ENCODE data around the gene JPT1.
"Not testable (repeated sequence)": the region's sequence is repeated elsewhere in the genome, so short reads cannot be mapped to it uniquely, and the experiment has no call there.

Gene JPT1

DNA sequence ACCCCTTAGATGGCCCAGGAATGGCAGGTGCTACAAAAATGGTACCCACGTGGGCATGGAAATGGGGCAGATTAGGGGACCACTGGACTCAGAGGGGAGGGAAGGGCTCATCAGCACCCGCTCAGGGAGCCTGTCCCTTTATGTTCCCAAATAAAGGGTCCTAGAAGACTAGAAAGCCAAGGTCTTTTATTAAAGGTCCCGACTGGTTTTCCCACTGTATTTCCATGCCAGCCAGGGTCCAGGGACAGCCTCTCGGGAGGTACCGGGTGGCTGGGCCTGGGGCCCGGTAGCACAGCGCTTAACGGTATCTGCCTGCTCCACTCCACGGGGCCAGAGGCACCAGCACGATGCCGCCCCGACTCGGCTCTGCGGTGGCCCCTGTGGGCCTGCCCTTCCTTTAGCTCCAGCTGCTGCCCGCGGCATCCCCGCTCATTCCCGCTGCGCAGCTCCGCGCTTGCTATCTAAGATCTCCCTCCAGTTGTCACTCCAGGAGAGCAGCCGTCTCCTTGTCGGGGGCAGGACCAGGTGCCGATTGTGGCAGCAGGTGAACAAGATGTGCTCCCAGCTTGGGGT, 24.2 kb downstream of the JPT1 start:
- no peak for TF ChIP-seq GATA1 (IDR thresholded peaks at IDR 0.05; ENCODE audit: low read depth, low read length)
- no peak for TF ChIP-seq POLR2A (IDR thresholded peaks at IDR 0.05; ENCODE audit: low read length)
- no peak for DNase-seq

DNA sequence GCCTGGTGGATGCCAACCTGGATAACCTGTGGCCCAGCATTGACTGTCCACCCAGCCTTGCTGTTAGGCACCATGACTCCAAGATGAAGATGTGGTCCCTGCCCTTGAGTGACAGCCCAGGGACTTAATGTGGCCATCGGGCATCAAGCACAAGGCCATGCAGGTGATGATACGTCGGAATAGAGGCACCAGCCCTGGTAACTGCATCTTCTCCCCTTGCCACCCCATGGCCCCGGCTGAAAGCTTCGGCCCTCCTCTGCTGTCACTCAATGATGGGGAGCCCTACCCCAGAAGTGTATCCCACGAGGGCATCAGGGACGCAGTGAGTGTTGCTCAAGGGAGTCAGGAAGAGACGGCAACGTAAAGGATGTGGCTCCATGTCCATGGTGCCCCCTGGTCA, 24.7 kb downstream of the JPT1 start:
- TF ChIP-seq POLR2A (IDR thresholded peaks at IDR 0.05; ENCODE audit: low read length) (no peak), GATA1 (IDR thresholded peaks at IDR 0.05; ENCODE audit: low read depth, low read length) (no peak)
- no peak for DNase-seq

DNA sequence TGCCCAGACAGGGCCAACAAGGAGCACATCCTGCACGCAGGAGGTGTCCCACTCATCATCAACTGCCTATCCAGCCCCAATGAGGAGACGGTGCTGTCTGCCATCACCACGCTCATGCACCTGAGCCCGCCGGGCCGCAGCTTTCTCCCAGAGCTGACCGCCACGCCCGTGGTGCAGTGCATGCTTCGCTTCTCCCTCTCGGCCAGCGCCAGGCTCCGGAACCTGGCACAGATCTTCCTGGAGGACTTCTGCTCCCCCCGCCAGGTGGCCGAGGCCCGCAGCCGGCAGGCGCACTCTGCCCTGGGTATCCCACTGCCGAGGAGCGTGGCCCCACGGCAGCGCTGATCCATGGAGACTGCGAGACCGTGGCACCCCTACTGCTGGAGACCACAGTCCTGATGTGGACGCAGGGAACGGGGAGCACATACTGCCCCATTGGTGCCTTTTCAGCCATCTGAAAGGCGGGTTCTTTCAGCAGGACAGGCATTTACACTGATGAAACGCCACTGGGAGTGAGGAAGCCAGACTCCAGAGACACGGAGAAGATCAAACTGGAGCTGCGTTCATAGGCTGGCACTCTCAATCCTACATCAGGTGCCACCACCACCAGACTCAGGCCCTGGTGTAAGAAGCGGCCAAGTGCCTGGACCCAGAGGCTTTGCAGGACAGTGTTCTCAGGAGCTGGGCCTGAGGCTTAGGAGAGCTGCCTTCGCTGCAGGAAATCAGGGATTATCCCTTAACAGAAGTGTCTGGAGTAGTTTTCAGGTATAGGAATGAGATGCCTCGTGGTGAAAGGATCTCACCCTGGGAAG, 25.4 kb downstream of the JPT1 start:
- TF ChIP-seq POLR2A (IDR thresholded peaks at IDR 0.05; ENCODE audit: low read length) (no peak), GATA1 (IDR thresholded peaks at IDR 0.05; ENCODE audit: low read depth, low read length) (no peak)
- DNase-seq, result no peak

DNA sequence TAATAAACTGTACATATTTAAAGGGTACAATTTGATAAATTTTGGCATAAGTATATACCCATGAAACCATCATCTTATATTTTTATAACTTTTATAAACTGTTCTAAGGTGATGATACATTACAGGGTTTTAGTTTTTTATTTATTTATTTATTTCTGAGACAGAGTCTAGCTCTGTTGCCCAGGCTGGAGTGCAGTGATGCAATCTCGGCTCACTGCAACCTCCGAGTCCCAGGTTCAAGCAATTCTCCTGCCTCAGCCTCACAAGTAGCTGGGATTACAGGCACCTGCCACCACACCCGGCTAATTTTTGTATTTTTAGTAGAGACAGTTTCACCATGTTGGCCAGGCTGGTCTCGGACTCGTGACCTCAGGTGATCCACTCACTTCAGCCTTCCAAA, 26.4 kb downstream of the JPT1 start:
- DNase-seq, result not testable (repeated sequence)

DNA sequence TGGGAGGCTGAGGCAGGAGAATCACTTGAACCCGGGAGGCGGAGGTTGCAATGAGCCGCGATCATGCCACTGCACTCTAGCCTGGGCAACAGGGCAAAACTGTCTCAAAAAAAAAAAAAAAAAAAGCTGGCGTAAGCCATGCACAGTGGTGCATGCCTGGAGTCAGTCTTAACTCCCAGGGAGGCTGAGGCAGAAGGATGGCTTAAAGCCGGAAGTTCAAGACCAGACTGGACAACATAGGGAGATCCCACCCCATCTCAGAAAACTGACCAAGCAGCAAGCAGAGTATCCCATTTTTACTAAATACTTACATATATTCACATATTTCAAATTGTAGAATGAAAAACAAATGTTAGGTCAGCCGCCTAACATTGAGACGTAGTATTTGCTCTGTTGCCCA, 27.4 kb downstream of the JPT1 start:
- DNase-seq, result no peak
- TF ChIP-seq GATA1 (IDR thresholded peaks at IDR 0.05; ENCODE audit: low read depth, low read length) (no peak), POLR2A (IDR thresholded peaks at IDR 0.05; ENCODE audit: low read length) (no peak)

DNA sequence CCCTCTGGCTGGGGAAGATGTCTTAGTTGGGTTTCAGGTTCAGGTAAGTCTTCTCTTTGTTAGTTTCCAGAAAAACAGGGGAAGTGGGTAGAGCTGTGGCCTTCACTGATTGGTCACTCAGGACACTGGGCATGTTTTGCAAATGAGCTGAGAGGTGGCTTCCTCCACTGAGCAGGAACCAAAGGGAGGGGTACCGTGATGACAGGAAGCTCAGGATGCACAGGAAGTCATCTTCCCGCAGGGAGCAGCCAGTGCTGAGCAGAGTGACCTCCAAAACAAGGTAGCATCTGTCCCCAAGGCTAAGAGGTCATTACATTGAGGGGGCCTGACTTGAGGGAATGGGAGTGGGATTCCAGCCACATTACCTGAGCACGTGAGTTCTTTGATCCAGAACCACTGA, 28.3 kb downstream of the JPT1 start:
- DNase-seq, result no peak

DNA sequence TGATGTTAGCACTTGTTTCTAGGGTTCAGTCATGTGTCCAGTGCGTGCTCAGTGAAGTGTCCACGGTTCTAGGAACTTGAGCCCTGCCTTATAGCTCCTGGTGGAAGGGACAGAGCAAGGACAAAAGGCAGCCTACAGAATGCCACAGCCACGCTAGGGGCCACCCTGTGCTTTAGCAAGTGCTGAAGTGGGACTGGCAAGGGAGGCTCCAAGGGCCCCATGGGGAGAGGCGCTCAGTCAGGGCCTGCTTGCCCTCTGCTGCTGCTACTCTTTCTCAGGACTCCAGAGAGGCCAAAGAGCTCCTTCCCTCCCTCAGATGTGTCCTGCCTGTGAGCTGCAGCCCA, 29.5 kb downstream of the JPT1 start:
- TF ChIP-seq GATA1 (IDR thresholded peaks at IDR 0.05; ENCODE audit: low read depth, low read length), result no peak
- TF ChIP-seq POLR2A (IDR thresholded peaks at IDR 0.05; ENCODE audit: low read length), result no peak
- DNase-seq, result peak in 1 of 2 experiments; percentile 45

More for the DNA sequence above, 28.3 kb downstream of the JPT1 start:
- TF ChIP-seq POLR2A (IDR thresholded peaks at IDR 0.05; ENCODE audit: low read length), result no peak
- TF ChIP-seq GATA1 (IDR thresholded peaks at IDR 0.05; ENCODE audit: low read depth, low read length), result no peak

DNA sequence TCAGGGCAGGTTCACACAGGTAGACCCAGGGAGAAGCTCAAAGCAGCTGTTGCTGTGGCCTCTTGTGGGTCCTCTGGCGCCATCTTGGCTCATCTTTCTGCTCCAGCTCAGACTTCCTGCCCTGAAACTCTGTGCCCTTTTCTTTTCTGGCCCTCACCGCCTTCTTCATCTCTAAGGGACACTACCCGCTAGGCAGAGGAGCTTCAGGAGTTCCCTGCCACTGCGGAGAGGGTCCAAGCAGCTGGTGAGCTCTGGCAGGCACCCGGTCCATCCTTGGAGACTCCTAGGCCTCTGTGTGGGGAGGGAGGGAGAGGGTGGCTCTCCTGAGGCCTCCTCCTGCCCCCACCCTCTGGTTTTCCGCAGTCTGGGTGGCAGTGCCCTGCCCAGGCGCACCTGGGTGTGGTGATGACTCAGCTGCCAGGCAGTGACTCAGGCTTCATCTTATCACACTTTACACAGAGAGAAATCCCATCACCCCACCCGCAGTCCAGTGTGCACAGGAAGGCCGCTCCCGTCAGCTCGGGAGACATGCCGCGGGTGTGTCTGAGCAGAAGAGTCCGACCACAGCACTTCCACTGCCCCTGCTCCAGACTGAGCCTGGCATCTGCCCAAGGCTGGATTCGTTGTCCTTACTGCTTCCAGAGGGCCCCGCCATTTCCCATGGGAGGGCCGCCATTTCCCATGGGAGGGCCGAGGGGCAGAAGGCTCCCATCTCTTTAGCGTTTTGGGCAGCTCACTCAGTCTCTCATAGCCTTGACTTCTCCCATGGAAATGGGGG, 30.1 kb downstream of the JPT1 start:
- peak; percentile 21 for TF ChIP-seq GATA1 (IDR thresholded peaks at IDR 0.05; ENCODE audit: low read depth, low read length)
- TF ChIP-seq POLR2A (IDR thresholded peaks at IDR 0.05; ENCODE audit: low read length), result peak; percentile 95
- DNase-seq, result peak; percentile 94 to 95

DNA sequence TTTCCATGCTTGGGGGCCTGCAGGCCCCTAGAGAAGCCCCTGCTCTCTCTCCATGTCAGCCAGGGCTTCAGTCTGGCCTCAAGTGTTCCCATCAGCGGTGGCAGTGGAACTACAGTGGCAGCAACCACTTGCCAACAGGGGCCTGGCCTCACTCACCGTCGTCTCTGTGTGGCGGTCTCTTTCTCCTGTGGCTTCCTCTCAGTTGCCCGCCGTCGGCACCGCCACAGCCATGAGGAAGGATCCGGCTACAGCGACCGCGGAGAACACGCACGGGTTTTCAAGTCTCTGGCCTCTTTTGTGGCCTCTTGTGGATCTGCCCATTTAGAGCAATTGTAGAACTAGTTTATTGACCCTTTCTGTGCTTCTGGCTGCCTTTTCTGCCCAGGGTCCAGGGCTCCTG, 36.0 kb downstream of the JPT1 start:
- TF ChIP-seq POLR2A (IDR thresholded peaks at IDR 0.05; ENCODE audit: low read length) (no peak), GATA1 (IDR thresholded peaks at IDR 0.05; ENCODE audit: low read depth, low read length) (no peak)
- DNase-seq, result no peak

DNA sequence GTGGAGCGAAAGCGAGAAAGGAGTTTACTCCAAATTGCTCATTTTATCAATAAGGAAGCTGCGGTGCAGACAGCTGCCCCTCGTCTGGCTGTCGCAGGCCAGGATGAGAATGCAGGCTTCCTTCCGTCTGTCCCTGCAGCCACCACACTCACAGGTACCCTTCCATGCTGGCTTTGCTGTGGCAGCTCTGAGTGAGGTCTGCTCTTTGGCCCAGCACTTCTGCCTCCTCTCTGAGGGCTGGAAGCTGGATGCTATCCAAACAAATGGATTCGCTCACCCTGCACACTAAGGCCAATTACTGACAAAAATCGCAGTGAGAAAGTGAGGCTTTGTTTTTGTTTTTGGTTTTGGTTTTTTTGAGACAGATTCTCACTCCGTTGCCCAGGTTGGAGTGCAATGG, 37.6 kb downstream of the JPT1 start:
- no peak for TF ChIP-seq GATA1 (IDR thresholded peaks at IDR 0.05; ENCODE audit: low read depth, low read length)
- no peak for TF ChIP-seq POLR2A (IDR thresholded peaks at IDR 0.05; ENCODE audit: low read length)

DNA sequence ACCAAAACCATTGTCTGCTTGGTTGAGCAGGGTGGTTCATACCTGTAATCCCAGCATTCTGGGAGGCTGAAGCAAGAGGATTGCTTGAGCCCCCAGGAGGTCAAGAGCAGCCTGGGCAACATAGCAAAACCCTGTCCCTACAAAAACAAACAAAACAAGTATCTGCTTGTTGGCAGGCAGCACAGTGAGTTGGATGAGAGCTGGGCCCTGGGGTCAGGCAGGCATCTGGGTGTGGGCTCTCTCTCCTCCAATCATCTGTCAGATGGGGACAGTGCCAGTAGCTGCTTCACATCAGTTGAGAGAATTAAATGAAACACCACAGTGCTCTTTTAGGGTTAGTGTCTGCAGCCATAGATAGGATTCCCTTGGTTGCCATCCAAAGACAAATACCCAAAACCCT, 38.8 kb downstream of the JPT1 start:
- TF ChIP-seq GATA1 (IDR thresholded peaks at IDR 0.05; ENCODE audit: low read depth, low read length) (no peak), POLR2A (IDR thresholded peaks at IDR 0.05; ENCODE audit: low read length) (peak; percentile 57)

More for the DNA sequence above, 37.6 kb downstream of the JPT1 start:
- no peak for DNase-seq

DNA sequence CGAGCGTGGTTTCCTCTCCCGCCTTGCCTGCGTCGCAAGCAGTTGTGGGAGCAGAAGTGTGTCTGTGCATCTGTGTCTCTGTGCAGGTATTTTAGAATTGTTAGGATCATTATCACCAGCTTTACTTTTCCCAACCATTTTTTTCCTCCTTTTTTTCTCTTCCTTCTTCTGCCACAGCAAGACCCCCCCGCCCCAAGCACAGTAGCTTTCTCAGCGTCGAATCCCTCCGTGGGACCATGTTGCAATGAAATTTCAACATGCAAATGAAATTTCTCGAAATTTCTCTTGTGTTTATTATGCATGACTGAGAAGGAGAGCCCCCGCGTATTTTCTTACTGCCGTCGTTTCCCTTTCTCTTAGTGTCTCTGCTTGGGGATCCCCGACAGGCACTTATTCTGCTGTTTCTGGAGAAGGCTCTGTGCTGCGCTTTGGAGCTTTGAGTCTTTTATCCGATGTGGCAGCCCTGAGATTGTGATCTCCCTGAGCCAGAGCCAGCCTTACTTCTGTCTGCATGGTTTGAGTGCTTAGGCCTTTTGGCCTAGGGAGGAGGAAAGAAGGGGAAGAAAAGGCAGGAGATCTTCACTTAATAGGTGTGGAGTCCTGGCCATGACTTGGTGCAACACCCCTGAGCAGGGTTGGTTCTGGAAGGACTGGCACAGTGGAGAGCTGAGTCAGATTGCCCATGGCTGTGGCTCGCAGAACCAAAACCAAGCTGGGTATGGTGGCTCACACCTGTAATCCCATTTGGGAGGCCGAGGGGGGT, 39.6 kb downstream of the JPT1 start:
- TF ChIP-seq POLR2A (IDR thresholded peaks at IDR 0.05; ENCODE audit: low read length) (no peak), GATA1 (IDR thresholded peaks at IDR 0.05; ENCODE audit: low read depth, low read length) (no peak)
- peak; percentile 66 to 74 for DNase-seq

More for the DNA sequence above, 38.8 kb downstream of the JPT1 start:
- DNase-seq, result peak; percentile 67 to 68

DNA sequence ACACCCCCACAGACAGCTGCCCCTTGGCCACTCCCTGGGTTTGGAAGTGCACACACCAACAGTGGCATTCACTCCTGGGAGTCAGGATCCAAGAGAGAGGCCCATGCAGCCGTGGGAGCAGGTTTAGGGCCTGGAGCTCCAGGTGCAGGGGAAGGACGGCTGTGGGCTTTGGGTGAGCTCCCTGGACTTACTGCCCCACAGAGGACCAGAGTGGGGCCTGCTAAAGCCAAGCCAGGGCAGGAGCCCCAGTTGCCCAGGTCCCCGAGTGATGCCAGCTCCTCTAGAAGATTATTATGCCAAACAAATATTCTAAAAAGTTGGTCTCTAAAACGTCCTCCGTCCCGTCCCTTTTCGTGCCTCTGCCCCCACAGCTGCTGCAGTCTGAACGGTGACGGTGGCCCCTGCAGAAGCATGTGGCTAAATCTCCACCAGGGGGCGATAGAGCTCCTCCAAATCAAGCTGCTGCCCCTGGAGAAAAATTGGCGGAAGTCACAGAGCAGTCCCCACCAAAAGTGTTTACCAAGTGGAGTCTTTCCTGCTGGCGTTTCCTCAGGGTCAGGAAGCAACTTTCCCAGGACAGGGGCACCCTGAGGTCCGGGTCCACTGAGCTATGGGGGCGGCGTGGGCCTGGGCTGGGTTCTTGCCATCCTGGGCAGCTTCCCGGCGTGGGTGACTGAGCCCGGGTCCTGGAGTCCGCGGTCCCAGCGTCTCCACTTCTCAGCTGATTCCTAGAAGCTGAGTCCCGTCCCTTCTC, 40.3 kb downstream of the JPT1 start:
- TF ChIP-seq GATA1 (IDR thresholded peaks at IDR 0.05; ENCODE audit: low read depth, low read length) (no peak), POLR2A (IDR thresholded peaks at IDR 0.05; ENCODE audit: low read length) (peak; percentile 41)
- peak; percentile 94 to 97 for DNase-seq
